ENCODE measurements around the gene ISM2.

The ISM2 gene

GRCh38 chr14:77475432-77476115 lies 23.0 kb downstream of the ISM2 start:
- TF ChIP-seq, protein P1, sequence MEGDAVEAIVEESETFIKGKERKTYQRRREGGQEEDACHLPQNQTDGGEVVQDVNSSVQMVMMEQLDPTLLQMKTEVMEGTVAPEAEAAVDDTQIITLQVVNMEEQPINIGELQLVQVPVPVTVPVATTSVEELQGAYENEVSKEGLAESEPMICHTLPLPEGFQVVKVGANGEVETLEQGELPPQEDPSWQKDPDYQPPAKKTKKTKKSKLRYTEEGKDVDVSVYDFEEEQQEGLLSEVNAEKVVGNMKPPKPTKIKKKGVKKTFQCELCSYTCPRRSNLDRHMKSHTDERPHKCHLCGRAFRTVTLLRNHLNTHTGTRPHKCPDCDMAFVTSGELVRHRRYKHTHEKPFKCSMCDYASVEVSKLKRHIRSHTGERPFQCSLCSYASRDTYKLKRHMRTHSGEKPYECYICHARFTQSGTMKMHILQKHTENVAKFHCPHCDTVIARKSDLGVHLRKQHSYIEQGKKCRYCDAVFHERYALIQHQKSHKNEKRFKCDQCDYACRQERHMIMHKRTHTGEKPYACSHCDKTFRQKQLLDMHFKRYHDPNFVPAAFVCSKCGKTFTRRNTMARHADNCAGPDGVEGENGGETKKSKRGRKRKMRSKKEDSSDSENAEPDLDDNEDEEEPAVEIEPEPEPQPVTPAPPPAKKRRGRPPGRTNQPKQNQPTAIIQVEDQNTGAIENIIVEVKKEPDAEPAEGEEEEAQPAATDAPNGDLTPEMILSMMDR (IDR thresholded peaks at IDR 0.05): no peak
- Histone ChIP-seq H3K79me2 (no peaks in the 10 kb centered on the region), H3K4me1 (no peaks in the 10 kb centered on the region), H3K4me3 (ENCODE audit: low read depth, low read length) (no peak overlapping the region), H3K27ac (no peak overlapping the region), H2AFZ (no peak overlapping the region), H3K27me3 (ENCODE audit: control insufficient read depth, insufficient read depth, low read length) (no peaks in the 10 kb centered on the region), H3K4me2 (ENCODE audit: low read length) (no peak overlapping the region), H3K9ac (no peak overlapping the region), H3K36me3 (ENCODE audit: control insufficient read depth, insufficient read depth, low read length) (no peaks in the 10 kb centered on the region), H3K9me3 (ENCODE audit: control insufficient read depth, low read length) (no peaks in the 10 kb centered on the region)

- TF ChIP-seq, protein P1 (IDR thresholded peaks at IDR 0.05): no peak
- Histone ChIP-seq H3K27ac (no peak overlapping the region), H3K36me3 (ENCODE audit: control insufficient read depth, insufficient read depth, low read length) (no peaks in the 10 kb centered on the region), H3K4me1 (no peaks in the 10 kb centered on the region), H3K9ac (no peak overlapping the region), H3K79me2 (no peaks in the 10 kb centered on the region), H2AFZ (no peak overlapping the region), H3K4me3 (ENCODE audit: low read depth, low read length) (no peak overlapping the region), H3K4me2 (ENCODE audit: low read length) (no peak overlapping the region), H3K9me3 (ENCODE audit: control insufficient read depth, low read length) (no peaks in the 10 kb centered on the region), H3K27me3 (ENCODE audit: control insufficient read depth, insufficient read depth, low read length) (no peaks in the 10 kb centered on the region)
Measured at GRCh38 chr14:77474479-77475177, 24.0 kb downstream of the ISM2 start.

GRCh38 chr14:77473921-77474320 lies 24.7 kb downstream of the ISM2 start:
- Histone ChIP-seq H3K4me2 (ENCODE audit: low read length) (no peak overlapping the region), H2AFZ (no peak overlapping the region), H3K27ac (no peak overlapping the region), H3K9ac (no peak overlapping the region), H3K9me3 (ENCODE audit: control insufficient read depth, low read length) (no peaks in the 10 kb centered on the region), H3K79me2 (no peaks in the 10 kb centered on the region), H3K4me3 (ENCODE audit: low read depth, low read length) (no peak overlapping the region), H3K4me1 (no peaks in the 10 kb centered on the region), H3K36me3 (ENCODE audit: control insufficient read depth, insufficient read depth, low read length) (no peaks in the 10 kb centered on the region), H3K27me3 (ENCODE audit: control insufficient read depth, insufficient read depth, low read length) (no peaks in the 10 kb centered on the region)
- TF ChIP-seq, protein P1 (IDR thresholded peaks at IDR 0.05): no peak

DNA sequence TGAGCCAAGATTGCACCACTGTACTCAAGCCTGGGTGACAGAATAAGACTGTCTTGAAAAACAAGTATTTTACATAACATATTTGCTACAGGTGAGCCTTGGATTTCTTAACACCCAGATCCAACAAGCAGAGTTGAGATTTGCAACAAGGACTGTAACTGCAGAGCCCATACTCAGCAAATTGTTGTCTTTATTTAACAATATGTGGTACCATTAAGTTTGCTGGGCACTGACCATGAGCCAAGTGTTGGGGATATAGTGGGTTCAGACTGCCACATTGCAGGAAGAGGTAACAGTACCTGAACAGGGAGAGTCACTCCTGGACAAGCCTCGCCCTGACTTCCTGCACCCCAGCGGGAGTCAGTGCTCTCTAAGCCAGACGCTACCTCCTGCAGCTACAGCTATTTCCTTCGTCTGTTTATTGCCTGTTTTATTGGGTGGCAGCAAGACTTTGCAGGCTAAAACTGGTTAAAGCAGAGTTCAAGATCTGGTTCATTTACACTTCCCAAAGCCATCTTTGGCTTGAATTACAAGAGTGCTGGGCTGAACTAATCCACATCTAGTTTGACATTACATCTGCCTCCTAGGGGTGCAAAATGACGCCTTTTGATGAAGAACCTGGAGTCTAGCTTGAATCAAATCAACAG lies 28.3 kb downstream of the ISM2 start:
- TF ChIP-seq, protein P1 (IDR thresholded peaks at IDR 0.05): no peak
- H3K36me3 ChIP-seq (ENCODE audit: control insufficient read depth, insufficient read depth, low read length): no peaks in the 10 kb centered on the region
- no peak overlapping the region for H3K27ac ChIP-seq
- H3K27me3 ChIP-seq (ENCODE audit: control insufficient read depth, insufficient read depth, low read length): no peaks in the 10 kb centered on the region
- H2AFZ ChIP-seq: no peak overlapping the region
- H3K4me3 ChIP-seq (ENCODE audit: low read depth, low read length): no peak overlapping the region
- H3K79me2 ChIP-seq: no peaks in the 10 kb centered on the region
- H3K4me2 ChIP-seq (ENCODE audit: low read length): no peak overlapping the region
- H3K4me1 ChIP-seq: no peaks in the 10 kb centered on the region
- no peak overlapping the region for H3K9ac ChIP-seq
- no peaks in the 10 kb centered on the region for H3K9me3 ChIP-seq (ENCODE audit: control insufficient read depth, low read length)

Measured in parathyroid adenoma (tissue), 2 donors.